HepG2 (cell line): ENCODE data around the gene ZNF627. TPM values are rescaled to one million over a fixed set of nuclear protein-coding genes. Genes with fewer than 3 reads are reported as not detected.

ENCODE experiments used
- CEBPG ChIP-seq: IDR thresholded peaks from 2 replicates; pipeline ENCODE4 v1.6.1; 2016
- DR1 ChIP-seq: sonication (generic); formaldehyde crosslinking; IDR thresholded peaks from 2 replicates; pipeline ENCODE4 v1.8.0; 2021; ENCODE audit warnings: mild to moderate bottlenecking, missing genetic modification reagents, inconsistent platforms
- GATAD2A ChIP-seq: IDR thresholded peaks from 2 replicates; pipeline ENCODE4 v1.6.1; 2016
- GPBP1L1 ChIP-seq: sonication (generic); formaldehyde crosslinking; IDR thresholded peaks from 2 replicates; pipeline ENCODE4 v1.5.0; 2020; ENCODE audit warnings: mild to moderate bottlenecking, missing genetic modification reagents
- HMG20B ChIP-seq: conservative IDR thresholded peaks from 2 replicates; pipeline ENCODE4 v1.6.1; 2016; ENCODE audit warnings: missing genetic modification reagents, missing compliant biosample characterization
- HNRNPK ChIP-seq: fragments of 200-400 bp; formaldehyde crosslinking; IDR thresholded peaks from 2 replicates; pipeline ENCODE4 v1.6.1; 2018; ENCODE audit warnings: low read length, low read depth, moderate library complexity, mild to moderate bottlenecking; ENCODE audit not compliant: poor library complexity, severe bottlenecking
- MLXIP ChIP-seq: sonication (generic); formaldehyde crosslinking; IDR thresholded peaks from 2 replicates; pipeline ENCODE4 v1.9.0; 2021; ENCODE audit warnings: missing genetic modification reagents, borderline replicate concordance
- MXI1 ChIP-seq: IDR thresholded peaks from 3 replicates; pipeline ENCODE4 v1.6.1; 2012; ENCODE audit warnings: low read depth, low read length, inconsistent platforms, borderline replicate concordance
- NR2F1 ChIP-seq, 2 experiments: fragments of 450-650 bp in 1 of 2; formaldehyde crosslinking in 1 of 2; IDR thresholded peaks; 2 replicates each; pipeline versions ENCODE4 v1.5.0 to v1.6.1; 2016 to 2020; ENCODE audit warnings: mild to moderate bottlenecking in 1 of 2, missing compliant biosample characterization in 1 of 2, missing genetic modification reagents in 1 of 2, moderate library complexity in 1 of 2
- NR2F6 ChIP-seq, 2 experiments: IDR thresholded peaks; 2 replicates each; pipeline ENCODE4 v1.6.1; 2016; ENCODE audit warnings: antibody characterized with exemption in 1 of 2, mild to moderate bottlenecking in 1 of 2
- PHF20 ChIP-seq: sonication (generic); formaldehyde crosslinking; IDR thresholded peaks from 2 replicates; pipeline ENCODE4 v1.5.0; 2020; ENCODE audit warnings: mild to moderate bottlenecking, missing genetic modification reagents
- RARA ChIP-seq: IDR thresholded peaks from 2 replicates; pipeline ENCODE4 v1.6.1; 2016; ENCODE audit warnings: missing genetic modification reagents, missing compliant biosample characterization
- RBM39 ChIP-seq: fragments of 200-400 bp; formaldehyde crosslinking; IDR thresholded peaks from one replicate; pipeline ENCODE4 v1.6.1; 2018; ENCODE audit warnings: antibody characterized with exemption, mild to moderate bottlenecking, low read depth, low read length; ENCODE audit not compliant: poor library complexity, severe bottlenecking
- SNRNP70 ChIP-seq: fragments of 200-400 bp; formaldehyde crosslinking; IDR thresholded peaks from 2 replicates; pipeline ENCODE4 v1.6.1; 2017; ENCODE audit warnings: mild to moderate bottlenecking, low read depth, low read length, moderate library complexity
- TERF1 ChIP-seq: sonication (generic); formaldehyde crosslinking; IDR thresholded peaks from 2 replicates; pipeline ENCODE4 v1.8.0; 2022; ENCODE audit warnings: mild to moderate bottlenecking, missing genetic modification reagents, moderate library complexity
- TFE3 ChIP-seq: IDR thresholded peaks from 2 replicates; pipeline ENCODE4 v1.6.1; 2016
- ZKSCAN5 ChIP-seq: sonication (generic); formaldehyde crosslinking; IDR thresholded peaks from 2 replicates; pipeline ENCODE4 v1.5.1; 2020; ENCODE audit warnings: mild to moderate bottlenecking, missing genetic modification reagents
- ZNF629 ChIP-seq: sonication (generic); formaldehyde crosslinking; conservative IDR thresholded peaks from 2 replicates; pipeline ENCODE4 v1.5.0; 2020; ENCODE audit warnings: missing genetic modification reagents
- ZNF773 ChIP-seq: sonication (generic); formaldehyde crosslinking; IDR thresholded peaks from 2 replicates; pipeline ENCODE4 v1.4.0; 2020; ENCODE audit warnings: missing genetic modification reagents, borderline replicate concordance
- ZNF782 ChIP-seq: sonication (generic); formaldehyde crosslinking; IDR thresholded peaks from 2 replicates; pipeline ENCODE4 v1.4.0; 2020; ENCODE audit warnings: missing genetic modification reagents, mild to moderate bottlenecking, borderline replicate concordance
- polyA plus RNA-seq, 8 experiments: library from polyadenylated mRNA; depleted of rRNA in 3 of 8; stranded (reverse) in 7 of 8; unstranded in 1 of 8; fragments of >200 nt; fragmentation: Illumina TruSeq in 4 of 8; extraction: Trizol in 4 of 8; gene quantifications; 2 replicates each; pipeline versions ENCODE4 v1.2.1 to v1.2.3, GENCODE V29; 2011 to 2016; ENCODE audit warnings: low read depth in 4 of 8, missing spikeins in 1 of 8, mixed read lengths in 1 of 8; ENCODE audit not compliant: insufficient read depth in 1 of 8
- total RNA-seq, 5 experiments: library from RNA; depleted of rRNA; stranded (reverse); fragments of >200 nt; fragmentation: Illumina TruSeq; extraction: Trizol; gene quantifications; 2 replicates each; pipeline ENCODE4 v1.2.3, GENCODE V29; 2016; ENCODE audit warnings: low read depth in 1 of 5

Gene ZNF627
- total and polyA plus RNA-seq, 2 of the 13 experiments (the other 11 are each of a cell fraction or from before 2014, with no cell fraction given), result 4.2 to 12.7 TPM

- TF ChIP-seq HMG20B (CRISPR knock-in tag), result no peak
- 0 out of 2 replicates have a peak, but pooled peaks have one; percentile 40 for TF ChIP-seq TFE3 (CRISPR knock-in tag)
- no peak for TF ChIP-seq TERF1 (CRISPR knock-in tag)
- TF ChIP-seq HNRNPK, result no peak
- TF ChIP-seq SNRNP70, result no peak
- TF ChIP-seq MXI1, result no peak
- no peak for TF ChIP-seq ZNF629 (CRISPR knock-in tag)
- TF ChIP-seq NR2F6 (IDR thresholded peaks at IDR 0.05), result no peak
- peak; percentile 50 for TF ChIP-seq NR2F6 (CRISPR knock-in tag; IDR thresholded peaks at IDR 0.05)
- no peak for TF ChIP-seq CEBPG (CRISPR knock-in tag)
- no peak for TF ChIP-seq MLXIP (CRISPR knock-in tag)
- TF ChIP-seq DR1 (CRISPR knock-in tag), result no peak
- TF ChIP-seq PHF20 (CRISPR knock-in tag), result 0 out of 2 replicates have a peak, but pooled peaks have one; percentile 6
- peak; percentile 41 for TF ChIP-seq RBM39
- no peak for TF ChIP-seq ZNF782 (CRISPR knock-in tag)
- no peak for TF ChIP-seq ZKSCAN5 (CRISPR knock-in tag)
- TF ChIP-seq GATAD2A (CRISPR knock-in tag), result no peak
- peak; percentile 41; the same call in 1 of the 2 replicates for TF ChIP-seq RARA (CRISPR knock-in tag)
- TF ChIP-seq GPBP1L1 (CRISPR knock-in tag), result no peak
- TF ChIP-seq NR2F1 (CRISPR knock-in tag; IDR thresholded peaks at IDR 0.05), result no peak
- no peak for TF ChIP-seq ZNF773 (CRISPR knock-in tag)
Observed at GRCh38 chr19:11578258-11579142, 18.8 kb upstream of the ZNF627 start (continued).
